ENCODE data around the gene CDIPT. TPM values are rescaled to one million over a fixed set of nuclear protein-coding genes. Genes with fewer than 3 reads are reported as not detected.
"Not testable (repeated sequence)": the region's sequence is repeated elsewhere in the genome, so short reads cannot be mapped to it uniquely, and the experiment has no call there.

The CDIPT gene
- total and polyA plus RNA-seq, 2 of the 4 experiments (the other 2 are of a cell fraction) = 47.1 to 100 TPM

DNA sequence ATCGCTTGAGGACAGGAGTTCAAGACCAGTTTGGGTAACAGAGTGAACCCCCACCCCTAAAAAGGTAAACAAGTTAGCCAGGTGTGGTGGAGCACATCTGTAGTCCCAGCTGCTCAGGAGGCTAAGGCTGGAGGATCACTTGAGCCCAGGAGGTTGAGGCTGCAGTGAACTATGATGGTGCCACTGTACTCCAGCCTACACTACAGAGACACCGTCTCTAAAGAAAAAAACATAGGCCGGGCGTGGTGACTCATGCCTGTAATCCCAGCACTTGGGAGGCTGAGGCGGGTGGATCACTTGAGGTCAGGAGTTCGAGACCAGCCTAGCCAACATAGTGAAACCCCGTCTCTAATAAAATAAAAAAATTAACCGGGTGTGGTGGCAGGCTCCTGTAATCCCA lies 6.0 kb upstream of the CDIPT start:
- H3K79me1 ChIP-seq (ENCODE audit: low read depth in 1 of 2, low read length in 2 of 2); H3K18ac ChIP-seq (ENCODE audit: low read depth, low read length); H4K91ac ChIP-seq (ENCODE audit: insufficient read depth, low read depth, low read length); DNase-seq; dilution Hi-C loops (cut with HindIII; ENCODE audit: low sequenced_read_pairs, unreplicated experiment); H3K4me2 ChIP-seq (ENCODE audit: low read depth, low read length); CTCF ChIA-PET; H3K9ac ChIP-seq (ENCODE audit: low read depth, low read length); H2AK5ac ChIP-seq (ENCODE audit: low read depth, low read length); H2AK9ac ChIP-seq (replicated peaks; ENCODE audit: low read depth, low read length, poor library complexity); H2BK15ac ChIP-seq (ENCODE audit: low read depth, low read length); intact Hi-C loops (cut with micrococcal nuclease); H3K56ac ChIP-seq (ENCODE audit: extremely low read depth, insufficient read depth, low read length); POLR2A ChIA-PET (ENCODE audit: unreplicated experiment); H2BK20ac ChIP-seq (ENCODE audit: low read depth, low read length); H4K8ac ChIP-seq (ENCODE audit: low read depth in 2 of 2, low read length in 2 of 2); H3K27ac ChIP-seq (ENCODE audit: insufficient read depth, low read length); H3K27me3 ChIP-seq (ENCODE audit: control insufficient read depth, insufficient read depth, low read length); H3K4me3 ChIP-seq (ENCODE audit: insufficient read depth, low read depth, low read length); H3K9me3 ChIP-seq (ENCODE audit: control insufficient read depth, insufficient read depth, low read length); ATAC-seq (ENCODE audit: low read depth); H3K23ac ChIP-seq (ENCODE audit: low read depth, low read length); H2BK120ac ChIP-seq (ENCODE audit: low read depth, low read length); H4K5ac ChIP-seq (ENCODE audit: low read depth, low read length); H3K9me1 ChIP-seq (ENCODE audit: insufficient read depth, low read length); H2BK5ac ChIP-seq (ENCODE audit: low read depth, low read length, poor library complexity, severe bottlenecking); H3K36me3 ChIP-seq (ENCODE audit: control insufficient read depth, insufficient read depth, low read length); H2AFZ ChIP-seq (replicated peaks; ENCODE audit: low read length, poor library complexity); in situ Hi-C loops (cut with MboI; ENCODE audit: low sequenced_read_pairs); H3K4me1 ChIP-seq (ENCODE audit: control insufficient read depth, insufficient read depth, low read length); H3K14ac ChIP-seq (replicated peaks; ENCODE audit: low read depth, low read length); H3K4ac ChIP-seq (ENCODE audit: low read depth, low read length); H4K20me1 ChIP-seq (ENCODE audit: insufficient read depth, low read length); BruUV-seq (replicated peaks): not testable (repeated sequence)
- WGBS, 2 experiments (ENCODE audit: extremely low coverage in 2 of 2, insufficient read length in 1 of 2) = 64% methylated on average over 3 of the region's 8 CpGs; no CpG with 5 or more reads in 1 of the 2 experiments

Measured in IMR-90 (cell line).